Measurements from ENCODE around the gene BTBD2.
"Not testable (repeated sequence)": the region's sequence is repeated elsewhere in the genome, so short reads cannot be mapped to it uniquely, and the experiment has no call there.

BTBD2 gene

GRCh38 chr19:2014131-2014571 is 1.4 kb downstream of the BTBD2 start:
- DNase-seq: no peak

- DNase-seq: no peak
Observed at GRCh38 chr19:2013683-2013961, 1.9 kb downstream of the BTBD2 start.

- DNase-seq: no peak
Observed at GRCh38 chr19:2012941-2013682, 2.4 kb downstream of the BTBD2 start.

GRCh38 chr19:2011169-2011568 is 4.3 kb downstream of the BTBD2 start:
- no peak for DNase-seq

GRCh38 chr19:2010135-2010668 is 5.3 kb downstream of the BTBD2 start:
- DNase-seq: no peak

- no peak for DNase-seq
Observed at GRCh38 chr19:2003874-2004273, 11.6 kb downstream of the BTBD2 start.

GRCh38 chr19:1999856-2000515 is 15.5 kb downstream of the BTBD2 start:
- DNase-seq: peak in 1 of 14 donors; percentile 53

- DNase-seq: no peak
Observed at GRCh38 chr19:1998712-1999708, 16.5 kb downstream of the BTBD2 start.

GRCh38 chr19:1997353-1998233 is 17.9 kb downstream of the BTBD2 start:
- no peak for DNase-seq

GRCh38 chr19:1992759-1993260 is 22.7 kb downstream of the BTBD2 start:
- DNase-seq: no peak

- DNase-seq: no peak
Observed at GRCh38 chr19:1991018-1991913, 24.2 kb downstream of the BTBD2 start.

GRCh38 chr19:1990230-1991017 is 25.1 kb downstream of the BTBD2 start:
- no peak for DNase-seq

- DNase-seq: no peak
Observed at GRCh38 chr19:1989513-1990229, 25.8 kb downstream of the BTBD2 start.

GRCh38 chr19:1988464-1988863 is 27.1 kb downstream of the BTBD2 start:
- not testable (repeated sequence) for DNase-seq

- DNase-seq: no peak
Observed at GRCh38 chr19:1987197-1988187, 28.0 kb downstream of the BTBD2 start.

- DNase-seq: no peak
Observed at GRCh38 chr19:1986357-1987162, 29.0 kb downstream of the BTBD2 start.

All from C1 segment of cervical spinal cord (tissue), 14 donors.